GM19467 (cell line): Measurements from ENCODE around the gene CRACR2A.

ENCODE experiments used
- ATAC-seq: cut with Tn5 transposase; IDR thresholded peaks from one replicate; pipeline ENCODE4 v1.9.1; 2021; ENCODE audit warnings: mild to moderate bottlenecking, moderate library complexity; ENCODE audit not compliant: unreplicated experiment

The CRACR2A gene

DNA sequence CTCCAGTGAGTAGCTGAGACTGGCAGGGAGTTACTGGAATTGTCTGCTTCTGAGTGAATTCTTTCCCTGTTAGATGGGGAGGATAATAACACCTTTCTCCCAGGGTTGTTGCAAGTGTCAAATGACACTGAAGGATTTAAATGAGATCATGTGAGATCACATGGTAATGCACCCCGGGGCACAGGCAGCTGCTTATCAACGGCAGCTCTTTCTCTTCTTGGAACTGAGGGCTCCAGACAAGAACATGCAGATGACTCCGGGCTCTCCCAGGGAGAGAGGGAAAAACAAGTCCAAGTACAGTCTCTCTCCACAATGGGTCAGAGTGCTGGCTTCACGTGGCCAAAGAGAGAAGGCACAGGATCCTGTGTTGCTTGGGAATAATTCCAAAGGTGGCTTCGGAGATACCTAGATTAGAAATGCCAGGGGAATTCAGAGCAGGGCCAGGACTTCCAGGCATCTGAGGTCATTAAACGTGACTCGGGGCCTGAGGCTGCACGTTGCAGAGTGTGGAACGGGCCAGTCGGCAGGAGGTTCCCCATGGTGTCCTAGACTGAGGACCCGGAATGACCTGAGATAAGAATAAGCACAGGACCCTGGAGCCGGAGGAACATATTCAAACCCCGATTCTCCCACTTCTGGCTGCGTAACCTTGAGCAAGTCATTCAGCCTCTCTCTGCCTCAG lies 152.7 kb downstream of the CRACR2A start:
- no peak for ATAC-seq

- ATAC-seq: no peak
These were observed 153.7 kb downstream of the CRACR2A start for GRCh38 chr12:3598896-3599860.

GRCh38 chr12:3597526-3598210 lies 155.2 kb downstream of the CRACR2A start:
- no peak for ATAC-seq

DNA sequence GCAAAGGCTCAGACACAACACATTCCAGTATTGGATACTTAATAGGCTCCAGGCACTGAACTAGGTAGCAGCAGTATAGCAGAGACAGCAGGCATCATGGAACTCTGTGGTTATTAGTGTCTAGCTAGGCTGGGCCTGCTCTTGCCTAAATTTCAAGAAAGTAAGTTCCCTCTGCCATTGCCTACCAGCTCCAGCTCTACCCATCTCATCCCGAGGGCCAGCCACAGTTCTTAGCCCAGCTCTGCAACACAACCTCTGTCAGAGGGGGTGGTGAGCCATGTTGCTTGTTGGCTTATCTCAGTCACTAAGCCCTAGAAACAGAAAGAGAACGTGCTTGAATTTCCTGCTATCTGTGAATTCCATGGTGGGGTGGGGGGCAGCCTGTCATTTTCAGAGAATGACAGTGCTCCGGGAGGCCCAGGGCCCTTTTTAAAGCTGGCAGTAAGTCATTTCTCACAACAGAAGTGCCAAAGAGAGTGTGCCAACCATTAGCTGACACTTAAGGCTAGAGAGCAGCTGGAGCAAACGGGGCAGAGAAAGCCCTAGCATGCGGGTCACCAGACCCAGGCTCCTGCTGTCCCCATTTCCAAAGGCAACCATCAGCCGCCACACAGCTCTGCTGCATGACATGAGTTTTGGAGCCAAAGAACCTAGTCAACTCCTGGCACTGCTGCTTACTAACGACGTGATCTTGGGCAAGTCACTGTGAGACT lies 156.1 kb downstream of the CRACR2A start:
- no peak for ATAC-seq

DNA sequence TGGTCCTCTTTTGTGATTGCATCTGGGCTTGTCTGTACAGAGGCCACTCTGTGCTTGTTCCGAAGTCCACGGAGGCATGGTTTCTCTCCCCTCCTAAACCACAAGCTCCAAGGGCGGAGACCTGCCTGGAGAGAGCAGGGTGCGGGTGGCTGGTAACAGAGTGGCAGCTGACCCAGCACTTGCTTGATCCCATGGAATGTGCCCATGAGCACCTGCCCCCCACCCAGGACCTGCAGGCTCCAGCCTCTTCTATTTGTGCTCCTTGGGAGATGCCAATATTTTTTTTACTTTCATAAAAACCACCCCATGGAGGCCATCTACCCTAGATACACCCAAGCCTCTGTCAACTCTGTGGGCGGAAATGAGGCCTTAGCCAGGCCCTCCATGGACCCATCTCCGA lies 157.2 kb downstream of the CRACR2A start:
- no peak for ATAC-seq

DNA sequence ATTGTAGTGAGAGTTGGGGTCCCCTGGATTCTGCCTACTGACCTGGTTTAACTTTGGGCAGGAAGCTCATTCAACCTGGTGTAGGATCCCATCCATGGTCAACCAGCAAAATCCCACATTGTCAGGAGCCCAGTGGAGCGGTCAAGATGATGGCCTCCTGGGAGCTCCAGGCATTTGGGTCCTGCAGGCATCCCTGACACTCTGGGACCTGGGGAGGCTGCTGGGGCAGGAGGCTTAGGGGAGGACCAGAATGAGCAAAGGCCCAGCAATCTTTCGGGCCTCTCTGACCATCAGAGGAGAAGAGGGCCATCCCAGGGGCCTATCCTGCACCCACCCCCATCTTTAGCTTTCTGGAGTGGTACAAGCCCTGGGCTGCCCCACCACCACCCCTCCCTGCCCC lies 157.9 kb downstream of the CRACR2A start:
- no peak for ATAC-seq

DNA sequence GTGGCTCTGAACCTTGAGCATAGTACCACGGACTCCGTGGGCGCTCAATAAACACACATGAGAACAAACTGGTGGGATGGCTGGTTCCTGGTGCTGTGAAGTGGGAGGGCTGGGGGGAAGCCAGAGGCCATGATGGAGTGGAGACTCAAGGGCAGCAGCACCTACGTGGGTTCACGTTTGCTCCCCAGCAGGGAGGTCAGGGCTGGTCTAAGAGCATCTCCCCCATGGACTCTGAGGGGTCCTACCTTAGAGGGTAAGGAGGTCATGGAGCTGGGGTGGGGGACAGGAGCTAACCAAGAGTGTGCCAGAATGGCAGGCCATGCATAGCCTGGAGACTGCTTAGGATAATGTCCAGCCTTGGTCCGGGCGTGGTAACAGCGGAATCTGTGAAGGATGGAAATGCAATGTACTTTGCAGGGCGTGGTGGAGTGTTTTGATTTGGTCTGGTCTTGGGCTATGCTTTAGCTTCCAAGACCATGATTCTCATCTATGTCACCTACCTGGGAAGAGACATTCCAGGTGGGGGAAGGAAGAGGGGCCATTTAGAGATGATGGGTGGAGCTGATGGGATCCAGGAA lies 158.9 kb downstream of the CRACR2A start:
- ATAC-seq: no peak

GRCh38 chr12:3592856-3593625 lies 159.9 kb downstream of the CRACR2A start:
- no peak for ATAC-seq

- ATAC-seq: no peak
These were observed 163.2 kb downstream of the CRACR2A start for GRCh38 chr12:3589745-3590144.

DNA sequence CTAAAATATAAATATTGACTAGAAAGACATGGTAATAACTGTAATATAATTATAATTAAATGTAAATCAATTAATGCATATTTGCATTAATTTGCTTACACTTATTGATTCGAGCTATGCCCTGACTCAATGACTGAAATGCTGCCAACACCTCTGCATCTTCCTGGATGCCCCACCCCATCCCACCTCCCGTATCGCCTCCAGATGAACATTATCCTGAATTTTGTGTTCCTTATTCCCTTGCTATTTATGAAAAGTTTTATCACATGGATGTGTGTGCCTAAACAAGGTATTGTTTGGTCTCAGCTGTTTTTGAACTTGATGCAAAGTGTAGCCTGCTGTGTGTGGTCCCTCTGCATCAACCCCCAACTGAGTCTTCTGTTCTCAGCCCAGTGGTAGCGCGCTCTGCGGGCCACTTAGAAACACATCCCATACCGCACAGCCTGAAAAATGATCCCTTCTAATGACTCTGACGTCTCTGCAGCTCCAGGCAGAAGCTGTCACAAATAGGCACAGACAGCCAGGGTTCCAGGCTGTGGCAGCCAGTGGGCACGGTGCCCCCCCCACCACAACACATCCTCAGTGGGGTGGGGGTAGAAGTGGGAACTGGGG lies 165.4 kb downstream of the CRACR2A start:
- ATAC-seq: no peak

- no peak for ATAC-seq
These were observed 169.1 kb downstream of the CRACR2A start for GRCh38 chr12:3583656-3584334.

GRCh38 chr12:3580094-3580749 lies 172.7 kb downstream of the CRACR2A start:
- ATAC-seq: no peak

GRCh38 chr12:3579446-3580093 lies 173.3 kb downstream of the CRACR2A start:
- no peak for ATAC-seq

- no peak for ATAC-seq
These were observed 174.4 kb downstream of the CRACR2A start for GRCh38 chr12:3578557-3578956.

DNA sequence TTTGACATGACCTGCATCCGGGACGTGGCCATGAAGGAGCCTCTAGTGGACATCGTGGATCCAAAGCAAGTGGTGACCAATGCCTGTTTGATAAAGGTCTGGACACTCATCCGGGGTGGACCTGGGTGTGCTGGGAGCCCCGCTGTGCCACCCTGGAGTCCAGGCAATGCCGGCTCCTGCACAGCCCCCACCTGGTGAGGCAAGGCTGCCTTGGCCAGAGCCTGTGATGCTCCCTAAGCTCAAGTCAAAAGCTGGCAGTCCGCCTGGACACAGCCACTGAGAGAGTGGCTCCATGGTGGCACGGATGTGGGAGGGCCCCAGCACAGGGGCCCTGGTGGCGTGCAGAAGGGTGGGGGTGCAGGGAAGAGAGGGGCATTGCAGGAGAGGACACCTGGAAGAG lies 176.0 kb downstream of the CRACR2A start:
- ATAC-seq: no peak

- ATAC-seq: no peak
These were observed 177.9 kb downstream of the CRACR2A start for GRCh38 chr12:3574986-3575385.

GRCh38 chr12:3572560-3572959 lies 180.3 kb downstream of the CRACR2A start:
- ATAC-seq: no peak

DNA sequence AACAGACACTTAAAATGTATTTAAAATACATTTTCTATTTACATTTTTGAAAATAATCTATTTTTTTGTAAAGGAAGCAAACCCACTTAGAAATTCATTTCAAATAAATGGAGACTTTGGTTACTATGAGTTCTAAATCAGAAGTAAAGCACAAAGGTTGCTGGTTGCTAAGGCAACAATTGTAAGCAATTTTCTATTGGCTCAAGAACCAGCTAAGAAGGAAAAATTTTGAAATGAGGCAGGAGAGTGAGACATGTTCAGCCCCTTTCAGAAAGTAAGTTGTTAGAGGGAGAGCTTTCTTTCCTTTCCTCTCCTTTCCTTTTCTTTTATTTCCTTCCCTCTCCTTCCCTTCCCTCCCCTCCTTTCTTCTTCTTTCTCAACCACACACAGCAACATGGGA lies 181.2 kb downstream of the CRACR2A start:
- no peak for ATAC-seq
